Measurements from ENCODE around the gene GPR137.
A peak's percentile ranks its signal among the peaks of the same experiment; 100 is the strongest.
"Not testable (repeated sequence)": the region's sequence is repeated elsewhere in the genome, so short reads cannot be mapped to it uniquely, and the experiment has no call there.

GPR137 gene

DNA sequence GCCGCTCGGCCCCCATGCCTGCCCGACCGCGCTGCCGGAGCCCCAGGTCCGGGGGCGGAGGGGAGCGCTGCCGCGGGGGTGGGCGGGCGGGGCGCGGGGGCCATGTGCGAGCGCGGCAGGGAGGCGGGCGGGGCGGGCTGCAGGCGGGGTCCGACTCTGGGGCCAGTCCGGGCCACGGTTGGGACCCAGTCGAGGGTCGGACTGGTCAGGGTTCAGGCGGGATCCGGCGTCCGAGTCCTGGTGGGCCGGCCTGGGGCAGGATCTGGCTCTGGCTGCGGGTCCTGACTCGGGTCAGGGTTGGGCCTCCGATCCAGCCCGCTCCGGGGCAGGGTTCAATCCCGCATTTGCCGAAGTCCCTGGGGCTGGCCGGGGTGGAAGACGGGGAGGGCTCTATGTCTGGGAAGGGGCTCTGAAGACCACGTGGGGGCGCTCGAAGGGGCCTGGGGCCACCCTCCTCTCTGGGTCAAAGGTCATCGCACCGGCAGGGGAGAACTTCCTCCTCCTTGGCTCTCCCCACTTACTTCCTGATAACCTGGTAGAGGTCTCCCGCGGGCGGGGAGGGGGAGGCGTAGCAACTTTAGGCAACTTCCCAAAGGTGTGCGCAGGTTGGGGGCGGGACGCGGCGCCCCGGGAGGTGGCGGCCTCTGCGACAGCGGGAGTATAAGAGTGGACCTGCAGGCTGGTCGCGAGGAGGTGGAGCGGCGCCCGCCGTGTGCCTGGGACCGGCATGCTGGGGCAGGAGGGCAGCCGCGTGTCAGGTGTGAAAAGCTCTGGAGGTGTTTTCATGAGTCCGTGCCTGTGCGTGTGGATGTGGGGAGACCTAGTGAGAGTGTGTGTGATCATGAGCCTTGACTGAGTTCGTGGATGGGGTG lies 20.3 kb downstream of the GPR137 start:
- DNase-seq, result no peak

DNA sequence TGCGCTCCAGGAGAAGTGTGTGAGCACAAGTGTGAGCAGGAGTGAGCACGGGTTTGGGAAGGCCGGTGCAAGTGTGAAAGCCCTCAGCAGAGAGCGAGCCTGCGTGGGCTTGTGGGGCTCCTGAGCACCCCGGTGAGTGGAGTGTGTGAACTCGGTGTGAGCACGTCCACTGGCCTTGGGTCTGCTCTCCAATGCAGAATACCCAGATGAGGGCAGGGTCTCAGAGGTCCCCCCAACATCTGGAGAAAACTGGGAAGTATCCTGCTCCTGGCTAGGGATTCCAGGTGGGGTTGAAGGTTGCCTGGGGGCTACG lies 20.9 kb downstream of the GPR137 start:
- no peak for DNase-seq

DNA sequence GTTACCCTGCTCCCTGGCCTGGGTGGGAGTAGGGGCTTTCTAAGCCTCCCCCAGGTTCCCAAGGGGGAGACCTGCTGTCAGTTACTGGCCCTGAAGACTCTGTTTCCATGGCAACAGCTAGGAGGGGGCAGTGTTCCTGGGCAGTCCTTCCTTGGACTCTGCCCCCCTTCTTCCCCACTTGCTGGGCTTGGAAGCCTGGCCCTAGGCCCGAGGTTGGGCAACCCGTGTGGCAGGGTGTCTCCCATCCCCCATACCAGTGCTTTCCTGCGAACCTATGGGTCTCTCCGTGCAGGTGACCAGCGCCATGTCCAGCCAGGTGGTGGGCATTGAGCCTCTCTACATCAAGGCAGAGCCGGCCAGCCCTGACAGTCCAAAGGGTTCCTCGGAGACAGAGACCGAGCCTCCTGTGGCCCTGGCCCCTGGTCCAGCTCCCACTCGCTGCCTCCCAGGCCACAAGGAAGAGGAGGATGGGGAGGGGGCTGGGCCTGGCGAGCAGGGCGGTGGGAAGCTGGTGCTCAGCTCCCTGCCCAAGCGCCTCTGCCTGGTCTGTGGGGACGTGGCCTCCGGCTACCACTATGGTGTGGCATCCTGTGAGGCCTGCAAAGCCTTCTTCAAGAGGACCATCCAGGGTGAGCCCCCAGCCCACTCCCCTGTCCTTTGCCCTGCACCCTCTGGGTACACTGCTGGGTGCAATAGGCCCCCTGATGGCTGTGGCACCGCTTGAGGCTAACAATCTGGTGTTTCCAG lies 21.4 kb downstream of the GPR137 start:
- DNase-seq, result no peak

DNA sequence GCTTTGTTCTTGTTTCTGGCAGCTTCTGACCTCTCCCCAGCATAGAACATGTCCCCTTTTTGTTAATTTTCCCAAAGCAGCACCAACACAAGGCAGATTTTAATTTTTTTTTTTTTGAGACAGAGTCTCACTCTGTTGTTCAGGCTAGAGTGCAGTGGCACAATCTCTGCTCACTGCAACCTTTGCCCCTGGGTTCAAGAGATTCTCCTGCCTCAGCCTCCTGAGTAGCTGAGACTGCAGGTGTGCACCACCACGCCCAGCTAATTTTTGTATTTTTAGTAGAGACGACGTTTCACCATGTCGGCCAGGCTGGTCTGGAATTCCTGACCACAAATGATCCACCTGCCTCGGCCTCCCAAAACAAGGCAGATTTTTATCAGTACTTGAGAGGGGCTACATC lies 22.1 kb downstream of the GPR137 start:
- not testable (repeated sequence) for DNase-seq

DNA sequence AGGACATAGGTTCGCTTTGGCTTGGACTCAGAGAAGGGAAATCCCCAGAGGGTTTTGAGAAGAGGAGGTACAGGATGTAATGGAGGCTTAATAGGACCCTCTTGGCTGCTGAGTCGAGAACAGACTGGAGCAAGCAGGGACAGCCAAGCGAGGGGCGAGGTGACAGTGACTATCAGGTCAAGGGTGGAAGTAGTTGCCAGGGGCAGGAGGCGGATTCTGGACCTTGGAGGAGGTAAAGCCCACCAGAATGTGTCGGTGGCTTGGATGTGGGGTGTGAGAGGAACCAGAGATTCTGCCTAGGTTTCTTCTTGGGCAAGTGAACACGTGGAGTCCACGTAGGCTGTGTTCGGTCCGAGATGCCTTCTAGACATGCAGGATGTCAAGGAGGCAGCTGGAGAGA lies 27.3 kb downstream of the GPR137 start:
- no peak for DNase-seq

DNA sequence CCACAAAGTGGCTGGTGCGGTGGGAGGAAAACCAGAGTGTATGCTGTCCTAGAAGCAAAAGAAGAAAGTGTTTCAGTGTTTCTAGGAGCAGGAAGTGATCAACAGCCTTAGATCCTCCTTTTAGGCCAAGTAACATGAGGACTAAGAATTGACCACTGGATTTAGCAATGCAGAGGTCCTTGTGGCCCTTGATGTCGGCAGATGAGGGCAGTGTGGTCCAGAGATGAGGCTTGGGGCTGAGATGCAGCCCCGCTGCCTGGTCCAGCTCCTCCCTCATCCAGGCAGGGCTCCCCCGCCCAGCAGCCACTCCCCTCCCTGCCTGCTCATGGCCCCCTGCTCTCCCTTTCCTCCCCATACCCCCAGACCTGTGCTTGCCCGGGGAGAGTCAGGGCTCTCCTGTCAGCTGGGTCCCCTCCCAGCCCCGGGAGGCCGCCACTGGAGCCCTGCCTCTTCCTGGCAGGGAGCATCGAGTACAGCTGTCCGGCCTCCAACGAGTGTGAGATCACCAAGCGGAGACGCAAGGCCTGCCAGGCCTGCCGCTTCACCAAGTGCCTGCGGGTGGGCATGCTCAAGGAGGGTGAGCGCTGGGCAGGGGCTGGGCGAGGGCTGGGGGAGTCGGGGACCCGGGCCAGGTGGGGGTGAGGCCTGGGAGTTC lies 28.0 kb downstream of the GPR137 start:
- DNase-seq, result no peak

DNA sequence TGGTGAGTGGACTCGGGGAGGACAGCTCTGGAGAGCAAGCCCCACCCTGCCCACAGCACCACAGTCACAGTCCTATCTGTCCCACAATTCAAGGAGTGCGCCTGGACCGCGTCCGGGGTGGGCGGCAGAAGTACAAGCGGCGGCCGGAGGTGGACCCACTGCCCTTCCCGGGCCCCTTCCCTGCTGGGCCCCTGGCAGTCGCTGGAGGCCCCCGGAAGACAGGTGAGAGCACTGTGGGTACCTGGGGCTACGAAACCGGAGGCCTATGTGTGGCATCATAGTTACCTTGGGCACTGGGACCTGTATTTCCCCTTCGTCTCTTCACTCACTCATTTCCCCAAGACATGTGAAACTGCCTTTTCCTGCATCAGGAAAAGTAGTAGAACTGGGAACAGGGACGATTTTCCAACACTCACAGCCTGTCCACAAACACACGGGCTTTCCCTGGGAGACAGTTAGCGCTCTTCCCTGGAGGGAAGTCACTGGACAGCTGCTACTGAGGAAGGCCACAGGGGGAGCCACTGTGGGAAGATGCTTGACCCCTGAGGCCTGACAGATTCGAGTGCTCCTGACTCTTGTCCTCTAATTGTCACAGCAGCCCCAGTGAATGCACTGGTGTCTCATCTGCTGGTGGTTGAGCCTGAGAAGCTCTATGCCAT lies 28.6 kb downstream of the GPR137 start:
- DNase-seq, result no peak

DNA sequence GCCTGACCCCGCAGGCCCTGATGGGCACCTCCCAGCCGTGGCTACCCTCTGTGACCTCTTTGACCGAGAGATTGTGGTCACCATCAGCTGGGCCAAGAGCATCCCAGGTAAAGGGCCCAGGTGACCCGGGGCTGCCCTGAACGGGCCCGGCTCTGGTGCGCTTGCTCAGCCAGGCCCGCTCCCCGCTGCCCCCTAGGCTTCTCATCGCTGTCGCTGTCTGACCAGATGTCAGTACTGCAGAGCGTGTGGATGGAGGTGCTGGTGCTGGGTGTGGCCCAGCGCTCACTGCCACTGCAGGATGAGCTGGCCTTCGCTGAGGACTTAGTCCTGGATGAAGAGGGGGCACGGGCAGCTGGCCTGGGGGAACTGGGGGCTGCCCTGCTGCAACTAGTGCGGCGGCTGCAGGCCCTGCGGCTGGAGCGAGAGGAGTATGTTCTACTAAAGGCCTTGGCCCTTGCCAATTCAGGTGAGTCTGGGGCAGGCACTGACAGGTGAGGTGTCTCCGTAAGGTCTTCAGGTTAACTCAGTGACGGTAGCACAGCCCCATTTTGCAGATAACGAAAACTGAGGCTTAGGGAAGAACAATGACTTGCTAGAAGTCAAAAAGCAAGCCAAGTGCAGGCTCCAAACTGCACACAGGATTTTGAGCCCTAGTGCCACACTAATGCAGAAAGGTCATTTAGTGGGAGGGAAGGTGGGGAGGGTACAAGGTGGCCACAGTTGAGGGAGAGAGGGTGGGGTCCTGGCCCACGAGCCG lies 29.3 kb downstream of the GPR137 start:
- DNase-seq, result no peak

DNA sequence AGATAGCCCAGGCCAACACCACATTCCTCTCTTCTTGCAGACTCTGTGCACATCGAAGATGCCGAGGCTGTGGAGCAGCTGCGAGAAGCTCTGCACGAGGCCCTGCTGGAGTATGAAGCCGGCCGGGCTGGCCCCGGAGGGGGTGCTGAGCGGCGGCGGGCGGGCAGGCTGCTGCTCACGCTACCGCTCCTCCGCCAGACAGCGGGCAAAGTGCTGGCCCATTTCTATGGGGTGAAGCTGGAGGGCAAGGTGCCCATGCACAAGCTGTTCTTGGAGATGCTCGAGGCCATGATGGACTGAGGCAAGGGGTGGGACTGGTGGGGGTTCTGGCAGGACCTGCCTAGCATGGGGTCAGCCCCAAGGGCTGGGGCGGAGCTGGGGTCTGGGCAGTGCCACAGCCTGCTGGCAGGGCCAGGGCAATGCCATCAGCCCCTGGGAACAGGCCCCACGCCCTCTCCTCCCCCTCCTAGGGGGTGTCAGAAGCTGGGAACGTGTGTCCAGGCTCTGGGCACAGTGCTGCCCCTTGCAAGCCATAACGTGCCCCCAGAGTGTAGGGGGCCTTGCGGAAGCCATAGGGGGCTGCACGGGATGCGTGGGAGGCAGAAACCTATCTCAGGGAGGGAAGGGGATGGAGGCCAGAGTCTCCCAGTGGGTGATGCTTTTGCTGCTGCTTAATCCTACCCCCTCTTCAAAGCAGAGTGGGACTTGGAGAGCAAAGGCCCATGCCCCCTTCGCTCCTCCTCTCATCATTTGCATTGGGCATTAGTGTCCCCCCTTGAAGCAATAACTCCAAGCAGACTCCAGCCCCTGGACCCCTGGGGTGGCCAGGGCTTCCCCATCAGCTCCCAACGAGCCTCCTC lies 30.2 kb downstream of the GPR137 start:
- not testable (repeated sequence) for DNase-seq

DNA sequence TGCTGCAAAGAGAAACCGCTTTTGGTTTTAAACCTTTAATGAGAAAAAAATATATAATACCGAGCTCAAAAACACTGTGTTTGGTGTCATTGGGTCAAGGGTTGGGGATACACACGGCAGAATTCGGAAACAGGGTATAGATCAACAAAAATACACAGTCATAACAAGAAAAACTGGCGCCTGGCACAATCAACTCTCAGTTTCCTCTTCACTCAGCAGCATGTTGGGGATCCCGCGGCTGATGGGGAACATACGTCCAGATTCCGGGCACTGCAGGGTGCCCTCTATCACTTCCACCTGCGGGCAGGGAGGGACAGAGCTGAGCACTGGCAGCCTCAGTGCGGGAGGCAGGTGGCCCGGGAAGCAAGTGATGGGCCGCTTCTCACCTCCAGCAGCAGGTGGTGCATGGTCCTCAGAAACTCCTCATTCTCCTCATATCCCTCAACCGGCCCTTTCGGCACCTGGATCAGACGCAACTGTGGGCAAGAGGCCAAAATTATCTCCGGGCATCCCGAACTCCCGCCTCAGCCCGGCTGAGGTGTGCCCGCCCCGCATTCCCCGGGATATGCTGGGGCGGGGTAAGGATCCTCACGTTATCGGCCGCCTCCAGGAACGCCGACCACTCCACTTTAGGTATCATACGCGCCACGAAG lies 31.1 kb downstream of the GPR137 start:
- peak; percentile 16 for DNase-seq

DNA sequence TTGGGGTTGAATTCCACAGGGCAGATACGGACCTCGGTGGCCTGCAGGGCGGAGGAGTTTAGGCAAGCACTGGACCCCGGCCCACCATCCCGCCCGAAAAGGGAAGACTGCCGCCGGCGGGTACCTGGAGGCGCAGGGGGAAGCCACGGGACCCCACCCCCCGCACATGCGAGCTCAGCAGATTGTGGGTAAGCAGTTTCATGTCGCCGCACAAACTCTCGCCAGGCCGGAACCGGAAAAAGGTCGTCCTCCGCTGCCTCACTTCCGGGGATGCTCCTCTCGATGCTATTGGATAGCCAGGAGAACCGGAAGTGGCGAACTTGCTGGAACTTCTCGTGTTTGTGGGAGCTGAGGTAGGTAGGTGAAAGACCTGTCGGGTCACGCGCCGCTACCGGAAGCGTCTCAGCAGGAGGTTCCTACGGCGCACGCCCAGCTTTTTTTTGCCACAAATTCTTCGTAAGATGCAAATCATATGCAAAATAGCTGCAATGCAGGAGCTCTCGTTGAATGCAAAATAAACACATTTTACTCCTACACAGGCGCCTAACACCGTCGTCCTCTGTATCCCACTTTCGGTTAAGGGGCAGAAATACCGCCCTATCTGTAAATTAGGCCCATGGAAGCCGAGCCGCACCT lies 31.8 kb downstream of the GPR137 start, which contains the start of gene TRMT112:
Gene TRMT112 (minus strand): TSS at position 235 of the 636 bp plus-strand sequence. CDS start 33 bp downstream, at position 202.
- DNase-seq, result peak; percentile 99

DNA sequence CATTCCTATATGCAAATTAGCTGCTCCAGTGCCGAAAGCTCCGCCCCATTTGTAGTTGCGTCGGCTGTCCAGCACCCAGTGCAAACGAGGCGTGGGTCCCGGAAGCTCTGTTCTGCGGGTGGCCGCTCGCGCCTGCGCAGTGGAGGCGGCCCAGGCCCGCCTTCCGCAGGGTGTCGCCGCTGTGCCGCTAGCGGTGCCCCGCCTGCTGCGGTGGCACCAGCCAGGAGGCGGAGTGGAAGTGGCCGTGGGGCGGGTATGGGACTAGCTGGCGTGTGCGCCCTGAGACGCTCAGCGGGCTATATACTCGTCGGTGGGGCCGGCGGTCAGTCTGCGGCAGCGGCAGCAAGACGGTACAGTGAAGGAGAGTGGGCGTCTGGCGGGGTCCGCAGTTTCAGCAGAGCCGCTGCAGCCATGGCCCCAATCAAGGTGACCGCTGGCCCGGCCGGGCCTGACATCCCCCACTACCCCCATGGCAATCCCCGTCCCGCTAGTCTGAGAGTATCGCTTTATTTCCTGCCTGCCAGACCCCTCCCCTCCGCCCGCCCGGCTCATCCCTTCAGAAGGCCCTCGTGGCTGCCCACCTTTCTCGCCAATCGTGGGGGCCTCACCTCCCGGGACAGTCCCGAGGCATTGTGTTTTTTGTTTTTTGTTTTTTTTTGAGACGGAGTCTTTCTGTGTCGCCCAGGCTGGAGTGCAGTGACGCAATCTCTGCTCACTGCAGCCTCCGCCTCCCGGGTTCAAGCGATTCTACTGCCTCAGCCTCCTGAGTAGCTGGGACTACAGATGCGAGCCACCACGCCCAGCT lies 32.5 kb downstream of the GPR137 start, which contains the start of gene PRDX5:
Gene PRDX5 (plus strand): TSS at position 161 of the 805 bp plus-strand sequence. CDS start 95 bp downstream, at position 256.
- DNase-seq, result peak; percentile 97

DNA sequence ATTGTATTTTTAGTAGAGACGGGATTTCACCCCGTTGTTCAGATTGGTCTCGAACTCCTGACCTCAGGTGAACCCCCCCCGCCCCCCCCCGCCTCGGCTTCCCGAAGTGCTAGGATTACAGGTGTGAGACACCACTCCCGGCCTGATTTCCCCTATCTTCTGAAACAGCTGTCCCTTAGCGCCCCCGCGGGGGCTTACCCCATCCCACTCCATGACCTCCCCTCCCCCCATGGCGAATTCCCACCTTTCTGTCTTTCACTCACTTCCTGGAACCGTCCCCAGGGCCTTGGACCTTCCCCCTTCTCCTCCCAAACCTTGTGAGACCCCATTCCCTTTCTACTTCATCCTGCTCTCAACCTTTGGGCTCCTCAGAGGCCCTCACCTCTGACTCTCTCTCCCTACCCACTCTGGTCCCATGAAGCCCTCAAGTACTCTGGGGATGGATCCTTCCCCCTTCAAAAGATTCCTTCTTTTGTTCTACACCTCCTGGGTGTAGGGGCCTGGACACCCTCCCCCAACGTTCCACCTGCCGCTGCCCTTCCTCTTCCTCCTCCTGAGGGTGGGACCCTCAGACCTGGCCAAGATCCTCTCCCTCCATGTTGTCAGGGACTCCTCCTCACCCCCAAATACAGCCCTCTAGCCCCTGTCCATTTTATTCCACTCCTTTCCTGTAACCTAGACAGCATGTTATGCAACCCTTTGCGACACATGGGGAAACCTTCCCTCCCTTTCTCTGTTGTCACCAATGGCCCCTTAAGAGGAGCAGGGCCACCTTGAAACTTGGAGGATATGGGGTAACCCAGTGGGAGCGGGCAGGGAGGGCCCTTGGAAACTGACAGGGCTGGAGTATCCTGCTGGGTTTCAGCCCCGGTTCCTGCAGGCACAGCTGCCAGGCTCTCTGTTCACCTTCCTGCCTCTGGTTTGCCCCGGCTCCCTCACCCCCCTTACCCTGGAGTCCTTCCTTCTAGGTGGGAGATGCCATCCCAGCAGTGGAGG lies 33.4 kb downstream of the GPR137 start:
- DNase-seq, result no peak

DNA sequence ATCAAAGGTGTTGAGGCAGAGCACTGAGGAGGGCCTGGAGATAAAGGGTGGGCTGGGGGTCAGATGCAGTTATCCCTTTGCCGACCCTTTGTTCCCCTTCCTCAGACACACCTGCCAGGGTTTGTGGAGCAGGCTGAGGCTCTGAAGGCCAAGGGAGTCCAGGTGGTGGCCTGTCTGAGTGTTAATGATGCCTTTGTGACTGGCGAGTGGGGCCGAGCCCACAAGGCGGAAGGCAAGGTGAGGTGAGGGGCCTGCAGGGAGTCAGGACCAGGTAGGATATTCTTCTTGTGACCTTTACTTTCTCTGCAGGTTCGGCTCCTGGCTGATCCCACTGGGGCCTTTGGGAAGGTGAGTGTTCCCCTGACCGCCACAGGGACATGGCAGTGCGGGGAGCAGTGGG lies 34.9 kb downstream of the GPR137 start:
- no peak for DNase-seq

DNA sequence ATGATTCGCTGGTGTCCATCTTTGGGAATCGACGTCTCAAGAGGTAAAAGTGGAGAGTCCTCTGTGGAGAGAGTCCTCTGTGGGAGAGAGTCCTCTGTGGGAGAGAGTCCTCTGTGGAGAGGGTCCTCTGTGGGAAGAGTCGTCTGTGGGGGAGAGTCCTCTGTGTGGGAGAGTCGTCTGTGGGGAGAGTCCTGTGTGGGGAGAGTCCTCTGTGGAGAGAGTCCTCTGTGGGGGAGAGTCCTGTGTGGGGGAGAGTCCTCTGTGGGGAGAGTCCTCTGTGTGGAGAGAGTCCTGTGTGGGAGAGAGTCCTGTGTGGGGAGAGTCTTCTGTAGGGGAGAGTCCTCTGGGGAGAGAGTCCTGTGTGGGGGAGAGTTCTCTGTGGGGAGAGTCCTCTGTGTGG lies 35.4 kb downstream of the GPR137 start:
- no peak for DNase-seq

DNA sequence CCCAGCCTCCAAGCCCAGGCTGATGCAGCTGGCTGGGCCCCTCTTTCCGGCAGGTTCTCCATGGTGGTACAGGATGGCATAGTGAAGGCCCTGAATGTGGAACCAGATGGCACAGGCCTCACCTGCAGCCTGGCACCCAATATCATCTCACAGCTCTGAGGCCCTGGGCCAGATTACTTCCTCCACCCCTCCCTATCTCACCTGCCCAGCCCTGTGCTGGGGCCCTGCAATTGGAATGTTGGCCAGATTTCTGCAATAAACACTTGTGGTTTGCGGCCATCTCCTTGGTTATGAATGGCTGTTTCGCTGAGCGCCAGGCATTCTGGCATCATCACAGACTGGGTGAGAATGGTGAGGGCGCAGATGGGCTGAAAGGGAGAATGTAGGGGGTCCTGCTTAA lies 35.9 kb downstream of the GPR137 start:
- no peak for DNase-seq

DNA sequence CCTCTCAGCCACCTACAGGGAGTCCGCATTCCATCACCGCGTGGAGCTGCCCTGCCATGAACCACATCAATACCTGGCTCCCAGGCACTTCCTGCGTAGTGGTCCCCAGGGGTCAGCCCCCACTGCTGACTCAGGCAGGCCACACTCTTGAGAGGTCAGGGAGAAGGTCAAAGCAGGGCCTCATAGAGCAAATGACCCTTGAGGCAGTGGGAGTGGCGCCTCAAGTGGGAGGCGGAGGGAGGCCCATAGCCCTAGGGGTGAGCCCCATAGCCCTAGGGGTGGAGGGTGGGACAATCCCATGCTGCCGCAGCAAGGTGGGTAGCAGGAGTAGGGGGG lies 37.2 kb downstream of the GPR137 start:
- DNase-seq, result no peak

DNA sequence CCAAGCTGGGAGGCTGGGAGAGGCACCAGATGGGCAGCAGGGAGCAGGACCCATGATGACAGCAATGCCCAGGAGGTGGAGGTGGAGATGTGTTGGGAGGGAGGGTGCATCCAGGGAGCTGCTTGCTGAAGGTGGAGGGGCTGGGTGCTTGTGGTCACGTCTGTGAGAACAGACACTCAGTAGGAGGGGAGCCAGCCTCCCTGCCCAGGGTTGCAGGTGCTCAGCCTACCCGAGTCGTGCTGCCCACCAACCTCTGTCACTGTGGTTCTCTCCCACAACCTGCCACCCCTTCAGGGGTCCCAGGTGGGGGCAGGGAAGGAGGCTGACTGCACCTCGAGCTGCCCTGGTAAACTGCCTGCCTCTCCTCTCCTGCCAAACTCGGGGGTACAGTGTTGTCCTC lies 37.7 kb downstream of the GPR137 start:
- DNase-seq, result no peak

Measured in NCI-H1092 (cell line).